ENCODE data around the gene FAP.

DNA sequence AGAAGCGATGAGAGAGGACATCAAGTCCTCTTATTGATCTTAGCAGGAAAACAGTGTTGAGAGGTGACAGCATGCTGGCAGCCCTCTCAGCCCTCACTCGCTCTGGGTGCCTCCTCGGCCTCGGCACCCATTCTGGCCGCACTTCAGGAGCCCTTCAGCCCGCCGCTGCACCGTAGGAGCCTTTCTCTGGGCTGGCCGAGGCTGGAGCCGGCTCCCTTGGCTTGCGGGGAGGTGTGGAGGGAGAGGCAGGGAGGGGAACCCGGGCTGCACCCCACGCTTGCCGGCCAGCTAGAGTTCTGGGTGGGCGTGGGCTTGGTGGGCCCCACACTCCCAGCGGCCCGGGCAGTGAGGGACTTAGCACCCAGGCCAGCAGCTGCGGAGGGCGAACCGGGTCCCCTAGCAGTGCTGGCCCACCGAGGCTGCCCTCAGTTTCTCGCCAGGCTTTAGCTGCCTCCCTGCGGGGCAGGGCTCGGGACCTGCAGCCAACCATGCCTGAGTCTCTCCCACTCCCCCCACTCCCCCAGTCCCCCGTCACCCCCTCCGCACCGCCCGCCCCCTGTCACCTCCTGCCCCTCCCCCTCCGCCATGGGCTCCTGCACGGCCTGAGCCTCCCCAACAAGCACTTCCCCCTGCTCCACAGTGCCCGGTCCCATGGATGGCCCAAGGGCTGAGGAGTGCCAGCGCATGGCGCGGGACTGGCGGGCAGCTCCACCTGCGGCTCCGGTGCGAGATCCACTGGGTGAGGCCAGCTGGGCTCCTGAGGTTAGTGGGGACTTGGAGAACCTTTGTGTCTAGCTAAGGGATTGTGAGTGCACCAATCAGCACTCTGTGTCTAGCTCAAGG is 8.4 kb downstream of the FAP start:
- TF ChIP-seq, protein P1, sequence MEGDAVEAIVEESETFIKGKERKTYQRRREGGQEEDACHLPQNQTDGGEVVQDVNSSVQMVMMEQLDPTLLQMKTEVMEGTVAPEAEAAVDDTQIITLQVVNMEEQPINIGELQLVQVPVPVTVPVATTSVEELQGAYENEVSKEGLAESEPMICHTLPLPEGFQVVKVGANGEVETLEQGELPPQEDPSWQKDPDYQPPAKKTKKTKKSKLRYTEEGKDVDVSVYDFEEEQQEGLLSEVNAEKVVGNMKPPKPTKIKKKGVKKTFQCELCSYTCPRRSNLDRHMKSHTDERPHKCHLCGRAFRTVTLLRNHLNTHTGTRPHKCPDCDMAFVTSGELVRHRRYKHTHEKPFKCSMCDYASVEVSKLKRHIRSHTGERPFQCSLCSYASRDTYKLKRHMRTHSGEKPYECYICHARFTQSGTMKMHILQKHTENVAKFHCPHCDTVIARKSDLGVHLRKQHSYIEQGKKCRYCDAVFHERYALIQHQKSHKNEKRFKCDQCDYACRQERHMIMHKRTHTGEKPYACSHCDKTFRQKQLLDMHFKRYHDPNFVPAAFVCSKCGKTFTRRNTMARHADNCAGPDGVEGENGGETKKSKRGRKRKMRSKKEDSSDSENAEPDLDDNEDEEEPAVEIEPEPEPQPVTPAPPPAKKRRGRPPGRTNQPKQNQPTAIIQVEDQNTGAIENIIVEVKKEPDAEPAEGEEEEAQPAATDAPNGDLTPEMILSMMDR (IDR thresholded peaks at IDR 0.05) = no peak
- no peak for TF ChIP-seq POLR2A (IDR thresholded peaks at IDR 0.05)

Data from testis (tissue), 2 donors.